Nephron progenitor cell (in vitro differentiated cells): Measurements from ENCODE around the gene RHOT1.

Experiments used
- DNase-seq: peaks from one replicate; pipeline ENCODE4 v3.0.0; 2021
- H3K27ac Mint-ChIP-seq: 2 replicates; pipeline ENCODE4 v1.8.0; 2021; ENCODE audit warnings: mild to moderate bottlenecking, moderate library complexity, mixed read lengths
- H3K27me3 Mint-ChIP-seq: 2 replicates; pipeline ENCODE4 v1.8.0; 2021; ENCODE audit warnings: mild to moderate bottlenecking, low read depth, mixed read lengths; ENCODE audit not compliant: poor library complexity
- H3K36me3 Mint-ChIP-seq: 2 replicates; pipeline ENCODE4 v1.8.0; 2021; ENCODE audit warnings: low read depth, mixed read lengths
- H3K4me1 Mint-ChIP-seq: 2 replicates; pipeline ENCODE4 v1.8.0; 2021; ENCODE audit warnings: mixed read lengths
- H3K4me3 Mint-ChIP-seq: 2 replicates; pipeline ENCODE4 v1.8.0; 2021; ENCODE audit warnings: mild to moderate bottlenecking, moderate library complexity, mixed read lengths
- H3K9me3 Mint-ChIP-seq: 2 replicates; pipeline ENCODE4 v1.8.0; 2021; ENCODE audit warnings: mild to moderate bottlenecking, moderate library complexity, mixed read lengths
- CTCF ChIP-seq: fragments of 200-600 bp; sonication (generic); IDR thresholded peaks from 2 replicates; pipeline ENCODE4 v1.5.0; 2021; ENCODE audit warnings: antibody characterized with exemption

The RHOT1 gene

GRCh38 chr17:32185875-32186274 lies 43.6 kb downstream of the RHOT1 start:
- H3K9me3 Mint-ChIP-seq, result peaks cover 12% of the 10 kb centered on the region
- peaks cover 3% of the 10 kb centered on the region for H3K27me3 Mint-ChIP-seq
- H3K36me3 Mint-ChIP-seq, result peaks cover 71% of the 10 kb centered on the region
- no peak overlapping the region for H3K4me3 Mint-ChIP-seq
- no peak for TF ChIP-seq CTCF
- no peak for DNase-seq
- H3K27ac Mint-ChIP-seq, result no peak overlapping the region
- H3K4me1 Mint-ChIP-seq, result no peaks in the 10 kb centered on the region

GRCh38 chr17:32187271-32187670 lies 45.0 kb downstream of the RHOT1 start:
- Mint-ChIP-seq H3K4me1 (no peaks in the 10 kb centered on the region), H3K4me3 (no peak overlapping the region), H3K9me3 (no peaks in the 10 kb centered on the region), H3K27ac (no peak overlapping the region), H3K27me3 (peaks cover 3% of the 10 kb centered on the region), H3K36me3 (peaks cover 60% of the 10 kb centered on the region)
- TF ChIP-seq CTCF, result no peak
- DNase-seq, result no peak

GRCh38 chr17:32189343-32189742 lies 47.0 kb downstream of the RHOT1 start:
- Mint-ChIP-seq H3K36me3 (peaks cover 61% of the 10 kb centered on the region), H3K27ac (no peak overlapping the region), H3K9me3 (no peaks in the 10 kb centered on the region), H3K27me3 (peaks cover 3% of the 10 kb centered on the region), H3K4me3 (no peak overlapping the region), H3K4me1 (no peaks in the 10 kb centered on the region)
- DNase-seq, result no peak
- no peak for TF ChIP-seq CTCF

GRCh38 chr17:32191306-32191705 lies 49.0 kb downstream of the RHOT1 start:
- no peak for TF ChIP-seq CTCF
- Mint-ChIP-seq H3K27me3 (peaks cover 3% of the 10 kb centered on the region), H3K9me3 (no peaks in the 10 kb centered on the region), H3K4me3 (no peak overlapping the region), H3K27ac (no peak overlapping the region), H3K4me1 (no peaks in the 10 kb centered on the region), H3K36me3 (peaks cover 61% of the 10 kb centered on the region)
- DNase-seq, result no peak

GRCh38 chr17:32192379-32192778 lies 50.1 kb downstream of the RHOT1 start:
- no peak for DNase-seq
- Mint-ChIP-seq H3K4me3 (no peak overlapping the region), H3K27me3 (peaks cover under 1% of the 10 kb centered on the region), H3K4me1 (no peaks in the 10 kb centered on the region), H3K9me3 (no peaks in the 10 kb centered on the region), H3K36me3 (peaks cover 61% of the 10 kb centered on the region), H3K27ac (no peak overlapping the region)
- TF ChIP-seq CTCF, result no peak

GRCh38 chr17:32197987-32198386 lies 55.7 kb downstream of the RHOT1 start:
- Mint-ChIP-seq H3K4me3 (no peak overlapping the region), H3K36me3 (peaks cover 71% of the 10 kb centered on the region), H3K9me3 (no peaks in the 10 kb centered on the region), H3K27me3 (no peaks in the 10 kb centered on the region), H3K4me1 (no peaks in the 10 kb centered on the region), H3K27ac (no peak overlapping the region)
- no peak for DNase-seq
- TF ChIP-seq CTCF, result no peak
